ENCODE measurements around the gene TCOF1. TPM values are rescaled to one million over a fixed set of nuclear protein-coding genes. Genes with fewer than 3 reads are reported as not detected.

The TCOF1 gene
- total RNA-seq, 1 experiment from 2014 or later = 109 TPM

GRCh38 chr5:150397146-150397781 lies 39.8 kb downstream of the TCOF1 start:
- intact Hi-C loops (cut with micrococcal nuclease; ENCODE audit: unreplicated experiment) = no loop called here
- H3K36me3 ChIP-seq (ENCODE audit: insufficient read depth, low read length, poor library complexity, severe bottlenecking) = peaks cover 65% of the 10 kb centered on the region

GRCh38 chr5:150397782-150398721 lies 40.6 kb downstream of the TCOF1 start:
- intact Hi-C loops (cut with micrococcal nuclease; ENCODE audit: unreplicated experiment) = no loop called here
- no peak for TF ChIP-seq EZH2 (IDR thresholded peaks at IDR 0.05; ENCODE audit: borderline replicate concordance, low read depth, low read length, poor library complexity, severe bottlenecking)
- no peak for TF ChIP-seq CTCF (conservative IDR thresholded peaks at IDR 0.05; ENCODE audit: low read depth, low read length)
- no TSS peak for BruUV-seq (replicated peaks)
- H3K9me3 ChIP-seq (ENCODE audit: low read depth, low read length, poor library complexity, severe bottlenecking) = no peaks in the 10 kb centered on the region
- peaks cover 57% of the 10 kb centered on the region for H3K36me3 ChIP-seq (ENCODE audit: insufficient read depth, low read length, poor library complexity, severe bottlenecking)
- no peaks in the 10 kb centered on the region for H3K27me3 ChIP-seq (replicated peaks; ENCODE audit: insufficient read depth, low read depth, low read length, poor library complexity)
- H3K27ac ChIP-seq (ENCODE audit: low read depth, low read length, poor library complexity, severe bottlenecking) = no peak overlapping the region
- H3K4me1 ChIP-seq (ENCODE audit: insufficient read depth, low read length, poor library complexity, severe bottlenecking) = no peaks in the 10 kb centered on the region
- no peak overlapping the region for H3K4me3 ChIP-seq (ENCODE audit: low read depth, low read length, poor library complexity, severe bottlenecking)
- ChIA-PET POLR2A (ENCODE audit: low non-redundant PET) (no interaction called here), CTCF (no interaction called here)
- DNase-seq (ENCODE audit: low spot score) = no peak

More at GRCh38 chr5:150397146-150397781, 39.8 kb downstream of the TCOF1 start:
- ChIA-PET CTCF (interaction anchor here (0.7 kb wide), 1 partner anchor 545 kb away, joined by 7 read pairs; no protein-coding TSS in a partner anchor), POLR2A (ENCODE audit: low non-redundant PET) (no interaction called here)
- H3K27me3 ChIP-seq (replicated peaks; ENCODE audit: insufficient read depth, low read depth, low read length, poor library complexity) = no peaks in the 10 kb centered on the region
- TF ChIP-seq EZH2 (IDR thresholded peaks at IDR 0.05; ENCODE audit: borderline replicate concordance, low read depth, low read length, poor library complexity, severe bottlenecking) (no peak), CTCF (conservative IDR thresholded peaks at IDR 0.05; ENCODE audit: low read depth, low read length) (no peak)
- no TSS peak for BruUV-seq (replicated peaks)
- no peaks in the 10 kb centered on the region for H3K4me1 ChIP-seq (ENCODE audit: insufficient read depth, low read length, poor library complexity, severe bottlenecking)
- H3K4me3 ChIP-seq (ENCODE audit: low read depth, low read length, poor library complexity, severe bottlenecking) = no peak overlapping the region
- DNase-seq (ENCODE audit: low spot score) = no peak
- H3K27ac ChIP-seq (ENCODE audit: low read depth, low read length, poor library complexity, severe bottlenecking) = no peak overlapping the region
- no peaks in the 10 kb centered on the region for H3K9me3 ChIP-seq (ENCODE audit: low read depth, low read length, poor library complexity, severe bottlenecking)

- no TSS peak for BruUV-seq (replicated peaks)
Measured at GRCh38 chr5:150398722-150399523, 41.4 kb downstream of the TCOF1 start.

More at GRCh38 chr5:150398722-150399523, 41.4 kb downstream of the TCOF1 start:
- H3K27me3 ChIP-seq (replicated peaks; ENCODE audit: insufficient read depth, low read depth, low read length, poor library complexity) = no peaks in the 10 kb centered on the region
- no peaks in the 10 kb centered on the region for H3K9me3 ChIP-seq (ENCODE audit: low read depth, low read length, poor library complexity, severe bottlenecking)
- intact Hi-C loops (cut with micrococcal nuclease; ENCODE audit: unreplicated experiment) = no loop called here
- H3K4me3 ChIP-seq (ENCODE audit: low read depth, low read length, poor library complexity, severe bottlenecking) = no peak overlapping the region
- H3K4me1 ChIP-seq (ENCODE audit: insufficient read depth, low read length, poor library complexity, severe bottlenecking) = no peaks in the 10 kb centered on the region
- POLR2A ChIA-PET (ENCODE audit: low non-redundant PET) = no interaction called here
- CTCF ChIA-PET = interaction anchor here (1.1 kb wide), 1 partner anchor 63 kb away, joined by 4 read pairs; no protein-coding TSS in a partner anchor
- DNase-seq (ENCODE audit: low spot score) = no peak
- no peak overlapping the region for H3K27ac ChIP-seq (ENCODE audit: low read depth, low read length, poor library complexity, severe bottlenecking)
- peaks cover 51% of the 10 kb centered on the region for H3K36me3 ChIP-seq (ENCODE audit: insufficient read depth, low read length, poor library complexity, severe bottlenecking)
- peak; percentile 22; the same call in 1 of the 2 replicates for TF ChIP-seq CTCF (conservative IDR thresholded peaks at IDR 0.05; ENCODE audit: low read depth, low read length)
- TF ChIP-seq EZH2 (IDR thresholded peaks at IDR 0.05; ENCODE audit: borderline replicate concordance, low read depth, low read length, poor library complexity, severe bottlenecking) = no peak
